CD1c-positive myeloid dendritic cell (primary cell): ENCODE results near the gene CD200.
"Not testable (repeated sequence)": the region's sequence is repeated elsewhere in the genome, so short reads cannot be mapped to it uniquely, and the experiment has no call there.

Experiments used
- DNase-seq: peaks from one replicate; pipeline ENCODE4 v3.0.0-alpha.2; 2016; ENCODE audit errors: extremely low spot score

The CD200 gene

DNA sequence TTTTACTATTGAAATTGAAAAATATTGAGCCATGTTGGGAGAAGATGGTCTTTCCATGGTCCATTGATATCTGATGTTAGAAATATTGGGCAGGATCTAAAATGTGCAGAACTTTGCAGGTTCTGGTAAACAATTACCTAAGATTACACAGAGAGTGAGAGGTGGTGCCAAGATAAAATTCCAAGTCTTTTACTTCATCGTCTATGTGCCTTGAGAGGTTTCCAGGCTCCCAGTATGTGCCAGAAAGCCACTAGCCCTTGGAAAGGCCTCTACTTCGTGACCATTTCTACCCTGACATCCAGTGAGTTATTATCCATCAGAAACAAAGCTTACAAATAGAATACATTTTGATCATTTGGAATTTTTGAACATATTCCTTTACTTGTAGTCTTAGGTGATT, 27.6 kb downstream of the CD200 start:
- DNase-seq = no peak

DNA sequence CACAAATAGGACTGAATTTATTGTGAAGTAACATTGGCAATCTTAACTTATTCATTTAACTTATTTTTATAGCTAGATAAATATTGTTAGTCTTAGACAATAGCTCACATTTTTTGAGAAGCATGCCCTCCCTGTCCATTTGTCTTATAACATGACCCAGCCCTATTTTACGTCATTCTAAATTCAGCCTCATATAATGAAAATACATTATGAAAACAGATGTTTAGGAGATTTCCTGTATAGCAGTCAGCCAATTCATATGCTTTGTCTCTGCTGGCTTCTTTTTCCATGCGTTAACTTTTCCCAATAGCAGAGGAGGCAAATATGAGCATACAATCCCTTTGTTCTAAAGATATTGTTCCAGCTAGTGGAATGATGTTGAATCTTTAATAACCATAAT, 29.3 kb downstream of the CD200 start:
- DNase-seq = no peak

DNA sequence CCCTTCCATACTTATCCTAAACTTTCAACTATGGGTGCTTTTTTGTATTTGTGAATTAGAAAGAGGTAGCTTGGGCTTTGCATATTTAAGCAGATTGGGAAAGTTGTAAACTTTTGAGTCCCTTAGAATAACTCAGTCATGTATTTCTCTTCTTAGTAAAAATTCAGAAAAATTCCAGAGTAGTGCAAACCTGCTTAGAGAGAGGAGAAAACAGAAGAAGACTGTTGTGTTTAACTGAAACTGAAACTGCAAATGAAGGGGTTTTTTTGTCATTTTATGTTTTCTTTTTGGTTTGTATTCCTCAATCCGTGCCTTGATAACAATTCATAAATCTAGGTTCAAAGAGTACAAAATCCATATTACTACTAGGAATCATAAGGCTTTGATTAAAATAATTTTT, 31.3 kb downstream of the CD200 start:
- DNase-seq = no peak

DNA sequence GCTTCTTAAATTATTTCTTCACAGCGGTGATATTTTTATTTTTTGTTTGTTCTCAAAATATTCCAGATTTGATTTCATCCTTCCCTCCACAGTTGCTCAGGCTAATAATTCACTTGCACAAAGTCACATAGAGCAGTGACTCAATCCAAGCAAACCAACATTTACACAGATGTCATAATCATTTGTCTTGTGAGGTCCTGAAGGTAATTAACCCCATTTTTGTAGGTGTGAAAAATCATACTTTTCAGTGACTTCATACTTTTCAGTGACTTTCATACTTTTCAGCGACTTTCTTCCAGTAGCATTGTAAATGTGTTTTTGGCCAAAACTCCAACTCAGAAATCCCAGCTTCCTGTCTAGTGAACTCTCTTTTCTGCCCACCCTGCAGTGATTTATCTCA, 32.1 kb downstream of the CD200 start:
- DNase-seq = no peak

DNA sequence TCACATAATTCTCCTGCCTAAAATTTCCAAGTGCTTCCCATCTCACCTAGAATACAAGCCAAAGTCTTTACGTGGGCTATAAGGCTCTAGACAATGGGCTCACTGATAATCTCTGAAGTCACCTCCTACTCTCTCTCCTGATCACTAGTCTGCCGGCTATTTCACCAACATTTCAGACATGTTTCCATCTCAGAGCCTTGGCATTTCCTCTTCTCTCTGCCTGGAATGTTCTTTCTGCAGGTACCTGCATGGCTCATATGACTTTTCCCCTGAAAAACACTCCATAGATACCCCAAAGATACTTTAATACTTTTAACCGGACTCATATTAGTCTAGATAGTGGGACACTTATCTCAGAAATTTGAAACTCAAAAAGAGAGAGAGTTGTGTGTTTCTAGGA, 32.7 kb downstream of the CD200 start:
- DNase-seq = no peak

DNA sequence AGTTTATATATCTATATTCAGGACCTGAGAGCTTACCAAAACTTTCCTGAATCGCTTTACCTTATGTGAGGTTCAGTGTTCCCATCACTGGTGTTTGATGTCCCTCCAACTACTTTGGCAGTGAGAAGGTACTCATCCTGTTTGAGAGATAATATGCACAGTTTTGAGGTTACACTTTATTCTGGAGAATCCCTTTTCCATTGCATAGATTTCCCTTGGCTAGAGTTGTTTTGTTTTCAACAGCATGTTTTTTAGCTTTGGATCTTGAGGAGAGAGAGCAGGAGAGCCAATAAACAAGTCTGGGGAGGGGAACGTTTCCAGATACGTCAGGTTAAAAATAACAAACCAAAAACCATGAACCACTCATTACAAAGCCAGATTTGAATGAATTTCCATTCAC, 33.6 kb downstream of the CD200 start:
- no peak for DNase-seq

DNA sequence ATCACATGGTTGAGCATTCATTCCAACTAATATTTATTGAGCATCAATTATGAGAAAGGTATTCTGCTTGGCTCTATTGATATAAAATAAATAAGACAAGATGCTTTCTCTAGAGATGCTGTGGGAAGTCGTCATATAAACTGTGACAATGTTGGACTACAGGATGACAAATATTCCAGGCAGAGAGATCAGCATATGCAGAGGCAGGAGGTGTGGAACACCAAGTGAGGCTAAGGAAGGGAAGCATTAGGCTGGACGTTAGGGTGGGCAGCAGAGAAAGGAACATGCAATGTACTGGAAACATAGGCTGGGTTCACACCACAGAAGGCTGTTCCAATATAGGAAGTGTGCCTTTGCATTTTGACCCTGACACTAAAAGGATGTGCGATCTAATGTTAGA, 38.6 kb downstream of the CD200 start:
- DNase-seq = no peak

DNA sequence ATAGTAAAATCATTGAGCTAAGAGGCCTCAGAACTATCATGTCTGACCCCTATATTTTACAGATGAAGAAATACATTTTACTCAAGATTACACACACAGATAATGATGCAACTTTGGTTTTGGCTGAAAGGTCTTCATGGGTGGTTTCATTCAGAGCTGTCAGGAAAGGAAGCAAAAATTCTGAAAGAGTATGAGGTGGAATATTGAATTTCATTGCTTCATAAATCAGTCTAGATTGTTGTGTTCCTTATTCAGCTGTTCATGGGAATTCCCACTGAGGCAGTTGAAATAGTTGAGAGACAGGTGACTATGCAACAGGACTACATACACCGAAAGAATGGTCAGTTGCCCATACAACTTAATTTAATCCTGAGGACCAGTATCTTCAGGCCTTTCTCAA, 39.4 kb downstream of the CD200 start:
- DNase-seq = no peak

DNA sequence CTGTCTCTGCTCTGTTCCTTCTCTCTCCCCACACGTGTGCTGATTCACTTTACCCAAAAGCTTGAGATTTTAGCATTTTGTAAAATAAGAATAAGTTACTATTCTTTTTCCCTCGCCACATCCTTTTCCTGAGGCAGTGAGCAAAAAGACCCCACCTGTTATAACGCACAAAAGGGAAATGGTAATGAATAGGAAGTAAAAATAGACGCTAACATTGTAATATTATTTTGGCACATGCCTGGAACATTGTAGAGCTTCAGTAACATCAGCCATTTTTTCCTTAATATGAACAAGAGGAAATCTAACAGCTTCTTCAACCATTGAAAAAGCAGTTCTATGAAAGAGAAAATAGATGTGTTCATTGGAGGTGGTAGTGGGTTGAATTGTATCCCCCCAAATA, 40.5 kb downstream of the CD200 start:
- no peak for DNase-seq

DNA sequence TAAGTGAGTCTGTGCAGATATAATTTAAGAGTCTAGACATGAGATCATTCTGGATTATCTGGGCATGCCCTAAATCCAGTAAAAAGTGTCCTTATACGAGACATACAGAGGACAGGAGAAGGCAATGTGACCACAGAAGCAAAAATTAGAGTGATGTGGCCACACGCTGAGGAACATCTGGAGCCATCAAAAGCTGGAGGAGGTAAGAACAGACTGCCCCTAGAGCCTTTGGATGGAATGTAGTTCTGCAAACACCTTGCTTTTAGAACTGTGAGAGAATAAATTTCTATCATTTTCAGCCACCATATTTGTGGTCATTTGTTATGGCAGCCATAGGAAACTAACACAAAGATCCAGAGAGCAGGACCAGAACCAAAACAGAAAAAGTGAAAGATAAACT, 41.0 kb downstream of the CD200 start:
- DNase-seq = no peak

DNA sequence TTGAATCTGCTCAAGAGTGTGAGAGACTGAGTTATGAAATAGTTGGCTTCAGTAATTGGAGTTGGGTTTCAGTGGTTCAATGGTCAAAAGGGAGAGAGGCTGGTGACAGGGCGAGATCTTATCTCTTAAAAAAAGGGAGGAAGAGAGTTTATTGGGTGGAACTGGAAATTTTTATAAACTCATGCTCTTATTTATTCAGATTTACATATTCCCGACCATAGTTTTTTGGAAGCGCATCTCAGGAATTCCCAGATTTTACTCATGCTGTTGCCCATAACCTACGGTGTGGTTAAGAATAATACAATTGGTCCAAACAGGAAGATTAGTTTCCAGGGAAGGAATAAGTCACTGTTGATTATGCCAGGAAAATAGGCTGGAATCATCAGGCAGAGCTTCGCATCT, 41.4 kb downstream of the CD200 start:
- DNase-seq = no peak

DNA sequence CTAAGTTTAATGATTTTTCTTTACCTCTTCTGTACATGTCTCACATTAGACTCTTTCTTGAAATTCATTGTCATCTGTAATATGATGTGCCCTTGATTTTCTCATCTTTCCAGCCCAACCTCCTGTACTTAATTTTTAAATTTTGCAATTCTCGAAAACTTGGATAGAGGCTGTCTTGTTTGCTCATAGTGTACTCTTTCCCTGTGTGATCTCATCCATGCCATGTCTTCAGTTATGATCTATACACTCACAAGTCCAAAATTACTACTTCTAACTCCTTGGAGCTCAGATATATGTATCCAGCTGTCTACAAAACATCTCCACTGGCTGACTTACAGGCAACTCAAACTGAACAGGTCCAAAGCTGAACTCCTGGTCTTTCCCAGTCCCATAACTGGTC, 42.2 kb downstream of the CD200 start:
- no peak for DNase-seq

DNA sequence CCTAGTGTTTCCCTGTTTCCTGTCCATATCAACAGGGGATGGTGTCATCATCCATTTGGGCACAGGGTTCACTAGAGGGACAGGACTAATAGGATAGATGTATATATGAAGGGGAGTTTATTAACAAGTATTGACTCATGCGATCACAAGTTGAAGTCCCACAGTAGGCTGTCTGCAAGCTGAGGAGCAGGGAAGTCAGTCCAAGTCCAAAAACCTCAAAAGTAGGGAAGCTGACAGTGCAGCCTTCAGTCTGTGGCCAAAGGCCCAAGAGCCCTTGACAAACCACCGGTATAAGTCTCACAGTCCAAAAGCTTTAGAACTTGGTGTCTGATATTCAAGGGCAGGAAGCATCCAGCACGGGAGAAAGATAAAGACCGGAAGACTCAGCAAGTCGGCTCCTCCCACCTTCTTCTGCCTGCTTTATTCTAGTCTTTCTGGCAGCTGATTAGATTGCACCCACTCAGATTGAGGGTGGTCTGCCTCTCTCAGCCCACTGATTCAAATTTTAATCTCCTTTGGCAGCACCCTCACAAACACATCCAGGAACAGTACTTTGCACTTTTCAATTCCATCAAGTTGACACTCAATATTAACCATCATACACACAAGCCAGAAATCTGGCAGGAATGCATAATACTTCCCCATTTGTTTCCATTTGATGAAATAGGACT, 43.4 kb downstream of the CD200 start:
- DNase-seq = peak; percentile 38

DNA sequence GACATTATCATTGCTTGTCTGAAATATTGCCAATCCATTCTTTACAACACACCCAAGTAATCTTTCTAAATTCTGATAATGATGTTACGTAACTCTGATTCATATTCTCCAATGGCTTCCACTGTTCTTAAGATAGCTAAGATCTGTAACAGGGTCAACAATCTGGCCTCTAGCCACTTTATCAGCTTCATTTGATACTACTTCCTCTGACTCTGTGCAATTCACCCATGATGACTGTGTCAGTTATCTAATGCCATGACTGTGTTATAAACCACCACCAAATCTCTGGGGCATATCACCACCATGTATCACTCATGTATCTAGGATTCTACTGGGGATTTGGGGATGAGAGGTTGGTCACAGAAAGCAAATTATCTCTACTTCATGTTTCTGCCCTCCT, 44.0 kb downstream of the CD200 start:
- peak; percentile 58 for DNase-seq

DNA sequence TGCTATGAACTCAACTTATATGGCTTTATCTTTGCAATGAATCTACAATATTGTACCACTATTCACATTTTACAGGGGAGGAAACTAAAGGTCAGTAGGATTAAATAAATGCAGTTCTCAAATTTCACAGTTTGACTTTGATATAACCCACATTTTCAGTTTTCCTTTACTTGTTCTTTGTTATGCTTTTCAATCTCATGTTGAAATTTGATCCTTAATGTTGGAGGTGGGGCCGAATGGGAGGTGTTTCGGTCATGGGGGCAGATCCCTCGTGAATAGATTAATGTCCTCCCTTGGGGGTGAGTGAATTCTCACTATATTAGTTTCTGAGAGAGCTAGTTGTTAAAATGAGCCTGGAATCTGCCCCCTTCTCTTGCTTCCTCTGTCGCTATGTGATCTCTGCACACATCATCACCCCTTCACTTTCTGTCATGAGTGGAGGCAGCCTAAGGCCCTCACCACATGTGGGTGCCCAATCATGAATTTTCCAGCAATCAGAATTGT, 44.7 kb downstream of the CD200 start:
- no peak for DNase-seq

DNA sequence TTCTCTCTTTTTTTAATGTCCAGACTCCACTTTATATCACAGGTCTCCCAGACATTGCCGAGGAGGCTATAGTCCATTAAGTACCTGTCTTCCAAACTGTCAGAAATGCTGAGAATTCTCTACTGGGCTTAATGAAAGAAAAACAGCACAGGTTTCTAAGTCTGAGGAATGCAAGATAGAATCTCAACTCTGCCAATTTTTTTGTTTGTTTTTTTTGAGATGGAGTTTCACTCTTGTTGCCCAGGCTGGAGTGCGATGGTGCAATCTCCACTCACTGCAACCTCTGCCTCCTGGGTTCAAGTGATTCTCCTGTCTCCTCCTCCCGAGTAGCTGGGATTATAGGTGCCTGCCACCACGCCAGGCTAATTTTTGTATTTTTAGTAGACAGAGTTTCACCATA, 45.4 kb downstream of the CD200 start:
- DNase-seq = not testable (repeated sequence)

DNA sequence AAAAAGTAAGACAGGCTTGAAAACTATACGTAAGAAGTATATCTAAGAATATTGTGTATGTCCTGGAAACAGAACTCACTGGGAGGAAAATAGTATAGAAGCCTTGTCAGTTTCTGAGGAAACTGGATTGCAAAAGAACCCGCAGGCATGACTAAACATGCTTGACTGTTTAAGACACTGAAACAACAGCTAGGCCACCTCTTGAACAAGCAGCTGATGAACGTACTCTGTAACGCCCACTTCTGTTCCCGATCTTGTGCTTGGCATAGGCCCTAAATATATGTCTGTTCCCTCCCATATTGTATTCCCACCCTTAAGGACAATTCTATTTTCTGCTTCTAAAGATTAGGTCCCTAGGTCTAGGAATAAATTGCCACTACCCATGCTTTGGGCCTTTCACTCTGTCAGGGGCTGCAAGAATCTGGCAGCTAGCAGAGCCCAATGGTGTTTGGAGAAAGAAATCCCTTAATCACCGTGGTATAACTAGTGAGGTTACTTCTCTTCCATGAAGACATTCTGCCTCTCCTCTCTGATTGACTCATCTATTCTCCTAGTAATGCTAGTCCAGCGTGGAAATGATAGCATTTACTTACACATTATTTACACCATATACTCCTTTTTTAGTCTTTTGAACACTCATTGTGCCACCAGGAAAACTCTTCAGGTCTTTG, 46.2 kb downstream of the CD200 start:
- peak; percentile 92 for DNase-seq

DNA sequence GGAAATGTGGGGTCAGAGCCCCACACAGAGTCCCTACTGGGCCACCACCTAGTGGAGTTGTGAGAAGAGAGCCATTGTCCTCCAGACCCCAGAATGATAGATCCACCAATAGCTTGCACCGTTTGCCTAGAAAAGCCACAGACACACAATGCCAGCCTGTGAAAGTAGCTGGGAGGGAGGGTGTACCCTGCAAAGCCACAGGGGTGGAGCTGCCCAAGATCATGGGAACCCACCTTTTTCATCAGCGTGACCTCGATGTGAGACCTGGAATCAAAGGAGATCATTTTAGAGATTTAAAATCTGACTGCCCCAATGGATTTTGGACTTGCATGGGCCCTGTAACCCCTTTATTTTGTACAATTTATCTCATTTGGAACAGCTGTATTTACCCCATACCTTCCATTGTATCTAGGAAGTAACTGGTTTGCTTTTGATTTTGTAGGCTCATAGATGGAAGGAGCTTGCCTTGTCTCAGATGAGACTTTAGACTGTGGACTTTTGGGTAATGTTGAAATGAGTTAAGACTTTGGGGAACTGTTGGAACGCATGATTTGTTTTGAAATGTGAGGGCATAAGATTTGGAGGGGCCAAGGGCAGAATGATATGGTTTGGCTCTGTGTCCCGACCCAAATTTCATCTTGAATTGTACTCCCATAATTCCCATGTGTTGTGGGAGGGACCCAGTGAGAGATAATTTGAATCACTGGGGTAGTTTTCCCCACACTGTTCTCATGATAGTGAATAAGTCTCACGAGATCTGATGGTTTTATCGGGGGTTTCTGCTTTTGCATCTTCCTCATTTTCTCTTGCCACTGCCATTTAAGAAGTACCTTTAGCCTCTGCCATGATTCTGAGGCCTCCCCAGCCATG, 49.0 kb downstream of the CD200 start:
- DNase-seq = no peak

DNA sequence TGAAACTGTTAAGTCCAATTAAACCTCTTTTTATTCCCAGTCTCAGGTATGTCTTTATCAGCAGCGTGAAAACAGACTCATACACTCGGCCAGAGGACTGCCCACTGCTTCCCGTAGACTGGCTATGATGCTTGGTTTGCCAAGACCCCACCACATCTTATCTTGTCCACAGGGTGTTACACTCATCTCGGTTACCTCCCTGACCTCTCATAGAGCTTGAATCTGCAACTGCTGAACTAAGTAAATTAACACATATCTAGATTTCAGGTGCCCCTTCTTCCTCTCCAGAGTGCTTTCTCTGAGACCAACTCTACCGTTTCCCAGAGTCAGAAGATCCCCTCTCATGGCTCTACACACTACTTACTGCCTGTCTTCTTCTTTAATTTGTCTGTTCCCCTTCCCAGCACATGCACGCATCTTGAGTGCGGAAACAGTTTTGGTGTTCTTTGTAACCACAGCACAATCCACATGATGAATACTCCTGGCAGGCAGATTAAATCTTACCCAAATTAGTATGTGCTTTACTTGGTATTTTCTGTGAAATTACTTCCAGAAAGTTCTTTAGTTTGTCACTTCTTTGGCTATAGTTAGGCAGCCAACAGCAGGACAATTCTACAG, 49.7 kb downstream of the CD200 start:
- DNase-seq = peak; percentile 53

DNA sequence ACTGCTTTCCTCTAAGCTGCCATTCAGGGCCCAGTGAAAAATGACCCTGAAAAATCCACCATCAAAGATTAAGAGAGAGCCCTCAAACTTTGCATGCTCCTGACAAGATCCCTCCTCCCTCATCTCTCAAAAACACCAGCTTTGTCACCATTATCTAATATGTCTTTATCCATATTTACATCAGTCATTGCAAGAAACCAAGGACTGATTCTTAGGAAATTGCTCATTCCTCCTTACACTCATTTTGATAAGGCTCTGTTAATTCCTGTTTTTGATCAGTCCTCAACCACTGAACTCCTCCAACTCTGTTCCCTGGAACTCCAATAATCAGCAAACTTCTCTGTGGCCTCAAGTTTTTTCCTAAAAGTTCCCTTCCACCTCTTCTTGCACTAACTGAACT, 51.8 kb downstream of the CD200 start:
- peak; percentile 69 for DNase-seq

DNA sequence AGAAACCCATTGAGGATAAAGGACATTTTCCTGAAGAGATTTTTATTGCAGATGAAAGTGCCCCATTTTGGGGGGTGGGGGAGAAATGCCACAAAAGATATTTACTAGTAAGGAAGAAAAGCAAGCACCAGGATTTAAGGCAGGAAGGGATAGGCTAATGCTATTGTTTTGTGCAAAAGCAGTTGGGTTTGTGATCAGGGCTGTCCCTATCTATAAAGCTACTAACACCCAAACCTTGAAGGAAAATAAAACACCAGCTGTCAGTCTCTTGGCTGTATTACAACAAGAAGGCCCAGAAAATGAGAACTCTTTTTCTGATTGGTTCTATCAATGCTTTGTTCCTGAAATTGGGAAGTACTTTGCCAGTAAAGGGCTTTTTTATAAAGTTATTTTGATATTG, 56.0 kb downstream of the CD200 start:
- no peak for DNase-seq

DNA sequence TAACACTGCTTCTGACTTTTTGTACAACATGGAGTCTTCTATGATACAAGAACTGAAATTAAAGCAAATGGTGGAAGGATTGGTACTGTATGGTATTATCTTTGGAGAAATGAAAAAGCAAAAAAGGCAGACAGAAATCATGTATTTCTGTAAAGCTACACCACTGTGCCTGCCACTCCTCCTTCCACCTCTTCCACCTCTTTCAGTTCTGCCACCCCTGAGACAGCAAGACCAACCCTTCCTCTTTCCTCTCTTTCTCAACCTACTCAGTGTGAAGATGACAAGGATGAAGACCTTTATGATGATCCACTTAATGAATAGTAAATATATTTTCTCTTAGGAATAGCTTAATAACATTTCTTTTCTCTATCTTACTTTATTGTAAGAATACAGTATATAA, 57.0 kb downstream of the CD200 start:
- DNase-seq = no peak
